ENCODE data around the gene NUDC.

GRCh38 chr1:26994020-26994786, 72.7 kb downstream of the NUDC start:
- no peak for TF ChIP-seq POLR2A (IDR thresholded peaks at IDR 0.05)
- no peak for TF ChIP-seq CTCF (IDR thresholded peaks at IDR 0.05)
